Measurements from ENCODE around the gene GOLGA3. TPM values are rescaled to one million over a fixed set of nuclear protein-coding genes. Genes with fewer than 3 reads are reported as not detected.

Gene GOLGA3
- total RNA-seq, 1 donor from 2014 or later: 62.0 TPM

DNA sequence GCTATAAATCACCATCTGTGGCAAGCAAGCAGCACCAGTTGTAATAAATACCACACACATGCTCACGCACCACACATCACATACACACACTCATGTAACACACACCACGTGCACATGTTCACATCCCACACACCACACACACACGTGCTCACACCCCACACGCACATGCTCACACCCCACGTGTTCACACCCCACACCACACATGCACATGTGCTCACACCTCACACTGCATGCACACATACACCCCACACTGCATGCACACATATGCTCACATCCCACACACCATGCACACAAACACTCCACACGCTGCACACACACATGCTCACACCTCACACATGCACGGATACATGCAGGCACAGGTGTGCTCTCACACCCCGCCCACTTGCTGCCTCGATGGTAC, 44.1 kb downstream of the GOLGA3 start:
- H3K27ac Mint-ChIP-seq: peak overlapping the region; percentile 9

DNA sequence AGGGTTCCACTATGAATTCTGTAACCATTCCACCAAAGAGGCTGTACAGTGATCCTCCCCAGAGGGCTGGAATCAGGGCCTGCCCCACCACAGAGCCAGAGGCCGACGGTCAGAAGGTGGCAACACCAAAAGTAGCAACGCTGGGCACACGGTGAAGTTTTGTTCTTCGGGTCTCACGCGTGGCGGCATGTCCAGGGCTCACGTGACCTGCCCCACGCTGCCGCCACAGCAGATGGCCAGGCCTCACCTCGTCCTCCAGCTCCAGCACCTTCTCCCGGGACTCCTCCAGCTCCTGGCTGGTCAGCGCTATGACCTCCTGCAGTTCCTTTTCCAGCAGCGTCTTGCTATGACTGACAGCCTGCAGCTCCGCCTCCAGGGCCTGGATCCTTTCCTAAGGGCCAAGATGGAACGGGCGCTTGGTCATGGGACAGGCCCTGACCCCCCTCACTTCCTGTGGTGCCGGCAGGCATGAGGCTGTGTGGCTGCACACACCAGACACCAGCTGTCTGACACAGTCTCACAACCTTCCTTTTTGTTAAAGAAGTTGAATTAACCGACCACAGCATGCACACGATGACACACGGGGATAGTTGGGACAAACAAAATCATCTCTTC, 44.6 kb downstream of the GOLGA3 start:
- peaks cover 32% of the 10 kb centered on the region for H3K36me3 Mint-ChIP-seq
- no peaks in the 10 kb centered on the region for H3K27me3 Mint-ChIP-seq
- peak overlapping the region; percentile 9 for H3K27ac Mint-ChIP-seq
- no peak overlapping the region for H3K4me3 Mint-ChIP-seq
- no peaks in the 10 kb centered on the region for H3K4me1 Mint-ChIP-seq (ENCODE audit: unreplicated experiment)
- no peak for TF ChIP-seq CTCF (conservative IDR thresholded peaks at IDR 0.05)
- DNase-seq (ENCODE audit: extremely low spot score, unreplicated experiment): no peak
- H3K9me3 Mint-ChIP-seq: no peaks in the 10 kb centered on the region

More for the DNA sequence above, 44.1 kb downstream of the GOLGA3 start:
- Mint-ChIP-seq H3K4me1 (ENCODE audit: unreplicated experiment) (no peaks in the 10 kb centered on the region), H3K9me3 (no peaks in the 10 kb centered on the region), H3K36me3 (peaks cover 35% of the 10 kb centered on the region), H3K27me3 (no peaks in the 10 kb centered on the region), H3K4me3 (no peak overlapping the region)
- TF ChIP-seq CTCF (conservative IDR thresholded peaks at IDR 0.05): no peak
- no peak for DNase-seq (ENCODE audit: extremely low spot score, unreplicated experiment)

GRCh38 chr12:132781938-132782337, 46.7 kb downstream of the GOLGA3 start:
- H3K4me3 Mint-ChIP-seq: no peak overlapping the region
- H3K27me3 Mint-ChIP-seq: no peaks in the 10 kb centered on the region
- H3K27ac Mint-ChIP-seq: no peak overlapping the region
- peaks cover 20% of the 10 kb centered on the region for H3K36me3 Mint-ChIP-seq
- no peak for DNase-seq (ENCODE audit: extremely low spot score, unreplicated experiment)
- TF ChIP-seq CTCF (conservative IDR thresholded peaks at IDR 0.05): no peak
- H3K4me1 Mint-ChIP-seq (ENCODE audit: unreplicated experiment): no peaks in the 10 kb centered on the region
- no peaks in the 10 kb centered on the region for H3K9me3 Mint-ChIP-seq

DNA sequence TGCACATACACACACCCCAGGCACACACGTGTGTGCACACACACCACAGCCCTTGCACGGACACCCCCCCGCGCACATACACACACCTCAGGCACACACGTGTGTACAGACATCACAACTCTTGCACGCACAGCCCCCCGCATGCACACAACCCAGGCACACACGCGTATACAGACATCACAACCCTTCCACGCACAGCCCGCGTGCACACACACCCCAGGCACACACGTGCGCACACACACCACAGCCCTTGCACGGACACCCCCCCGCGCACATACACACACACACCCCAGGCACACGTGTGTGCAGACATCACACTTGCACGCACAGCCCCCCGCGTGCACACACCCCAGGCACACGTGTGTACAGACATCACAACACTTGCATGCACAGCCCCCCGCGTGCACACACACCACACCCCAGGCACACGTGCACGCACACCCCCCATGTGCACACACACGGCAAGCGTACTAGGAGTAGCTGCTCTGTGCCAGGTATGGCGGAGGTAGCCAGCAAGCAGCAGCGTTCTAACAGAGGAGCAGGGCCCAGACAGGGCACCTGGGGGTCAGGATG, 48.8 kb downstream of the GOLGA3 start:
- Mint-ChIP-seq H3K4me3 (no peak overlapping the region), H3K9me3 (no peaks in the 10 kb centered on the region), H3K36me3 (peaks cover 11% of the 10 kb centered on the region), H3K4me1 (ENCODE audit: unreplicated experiment) (no peaks in the 10 kb centered on the region), H3K27me3 (no peaks in the 10 kb centered on the region), H3K27ac (no peak overlapping the region)
- TF ChIP-seq CTCF (conservative IDR thresholded peaks at IDR 0.05): no peak
- no peak for DNase-seq (ENCODE audit: extremely low spot score, unreplicated experiment)

DNA sequence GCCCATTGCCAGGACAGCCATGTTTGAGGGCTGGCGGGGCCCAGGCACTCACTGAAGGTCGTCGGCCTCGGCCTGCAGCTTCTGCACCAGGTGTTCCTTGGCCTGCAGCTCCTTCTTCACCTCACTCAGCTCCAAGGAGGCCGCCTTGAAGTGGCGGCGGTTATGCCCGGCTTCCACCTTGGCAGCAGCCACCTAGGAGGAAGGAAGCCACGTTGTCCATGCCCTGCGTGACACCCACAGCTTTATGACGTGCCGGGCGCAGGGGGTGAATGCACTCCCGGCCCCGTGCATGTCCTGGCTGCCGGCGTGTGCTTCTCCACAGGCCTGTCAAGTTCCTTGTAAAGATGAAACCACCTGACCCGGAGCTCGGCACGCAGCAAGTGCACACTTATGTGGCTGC, 51.1 kb downstream of the GOLGA3 start:
- Mint-ChIP-seq H3K4me1 (ENCODE audit: unreplicated experiment) (no peaks in the 10 kb centered on the region), H3K27me3 (no peaks in the 10 kb centered on the region), H3K36me3 (peaks cover 7% of the 10 kb centered on the region), H3K4me3 (no peak overlapping the region), H3K9me3 (no peaks in the 10 kb centered on the region), H3K27ac (no peak overlapping the region)
- DNase-seq (ENCODE audit: extremely low spot score, unreplicated experiment): no peak
- TF ChIP-seq CTCF (conservative IDR thresholded peaks at IDR 0.05): no peak
